ENCODE measurements around the gene LSM3.

The LSM3 gene

DNA sequence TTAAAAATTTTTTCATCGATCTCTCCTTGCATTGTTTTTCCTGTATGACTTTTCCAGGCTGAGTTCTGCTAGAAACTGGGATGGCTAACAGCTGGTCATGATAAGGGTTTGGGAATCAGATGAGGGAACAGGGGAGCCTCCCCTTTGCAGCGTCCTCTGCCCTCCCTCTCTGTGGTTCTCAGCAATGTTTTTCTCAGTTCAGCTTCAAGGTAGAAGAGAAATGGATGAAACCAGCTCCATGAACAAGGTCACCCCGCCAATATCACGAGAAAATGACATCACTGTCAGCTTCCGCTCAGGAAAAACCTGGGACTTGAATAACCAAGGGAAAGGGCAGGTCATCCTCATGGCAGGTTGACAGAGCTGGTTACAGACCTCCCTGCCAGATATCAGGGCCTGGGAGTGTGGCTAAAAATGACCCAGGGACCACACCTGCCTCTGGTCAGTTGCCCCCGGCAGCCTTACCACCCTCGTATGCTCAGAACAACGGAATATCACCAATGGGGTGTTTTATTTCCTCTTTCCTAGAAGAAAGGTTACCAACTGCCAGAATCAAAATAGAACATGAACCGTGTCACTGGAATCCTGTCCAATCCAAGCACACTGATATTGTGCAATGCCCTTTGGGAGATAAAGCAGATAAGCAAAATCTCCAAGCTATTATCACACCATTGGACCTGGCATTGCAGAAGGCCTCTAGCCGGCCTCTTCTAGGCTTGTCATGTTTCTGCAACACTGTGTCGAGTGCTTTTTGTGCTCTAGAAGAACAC lies 26.1 kb downstream of the LSM3 start:
- Histone ChIP-seq H3K27me3 (ENCODE audit: control insufficient read depth in 1 of 2, insufficient read depth in 2 of 2, low read length in 2 of 2) (no peaks in the 10 kb centered on the region), H3K4me3 (ENCODE audit: low read depth in 1 of 2, low read length in 2 of 2) (no peak overlapping the region), H3K4me1 (ENCODE audit: control insufficient read depth in 1 of 2, insufficient read depth in 2 of 2, low read length in 2 of 2) (peaks cover 60% of the 10 kb centered on the region in 2 donors), H3K27ac (ENCODE audit: low read depth, low read length) (peak overlapping the region; percentile 5), H3K9ac (ENCODE audit: low read depth in 1 of 2, low read length in 2 of 2) (peak overlapping the region in 1 of 2 donors; percentile 12), H3K9me3 (ENCODE audit: control insufficient read depth in 1 of 2, low read length in 2 of 2) (no peaks in the 10 kb centered on the region), H3K36me3 (ENCODE audit: control insufficient read depth in 1 of 2, insufficient read depth in 2 of 2, low read length in 2 of 2) (peaks cover under 1 to 3% of the 10 kb centered on the region in 2 donors)

- no peaks in the 10 kb centered on the region for H3K27me3 ChIP-seq (ENCODE audit: control insufficient read depth in 1 of 2, insufficient read depth in 2 of 2, low read length in 2 of 2)
- H3K27ac ChIP-seq (ENCODE audit: low read depth, low read length), result no peak overlapping the region
Measured at GRCh38 chr3:14206548-14207177, 28.0 kb downstream of the LSM3 start.

DNA sequence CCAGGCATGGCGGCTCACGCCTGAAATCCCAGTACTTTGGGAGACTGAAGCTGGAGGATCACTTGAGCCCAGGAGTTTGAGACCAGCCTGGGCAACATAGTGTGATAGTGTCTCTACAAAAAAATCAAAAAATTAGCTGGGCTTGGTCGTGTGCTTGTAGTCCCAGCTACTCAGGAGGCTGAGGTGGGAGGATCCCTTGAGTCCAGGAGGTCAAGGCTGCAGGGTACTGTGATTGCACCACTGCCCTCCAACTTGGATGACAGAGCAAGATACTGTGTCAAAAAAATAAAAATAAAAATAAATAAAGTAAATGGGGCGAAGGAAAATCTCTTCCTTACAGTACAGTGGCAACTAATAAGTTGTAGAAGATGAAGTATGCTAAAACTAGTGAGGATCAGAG lies 29.6 kb downstream of the LSM3 start:
- peaks cover 63 to 64% of the 10 kb centered on the region in 2 donors for H3K4me1 ChIP-seq (ENCODE audit: control insufficient read depth in 1 of 2, insufficient read depth in 2 of 2, low read length in 2 of 2)
- no peaks in the 10 kb centered on the region for H3K9me3 ChIP-seq (ENCODE audit: control insufficient read depth in 1 of 2, low read length in 2 of 2)
- no peaks in the 10 kb centered on the region for H3K27me3 ChIP-seq (ENCODE audit: control insufficient read depth in 1 of 2, insufficient read depth in 2 of 2, low read length in 2 of 2)
- no peak overlapping the region for H3K9ac ChIP-seq (ENCODE audit: low read depth in 1 of 2, low read length in 2 of 2)
- no peaks in the 10 kb centered on the region for H3K36me3 ChIP-seq (ENCODE audit: control insufficient read depth in 1 of 2, insufficient read depth in 2 of 2, low read length in 2 of 2)
- H3K27ac ChIP-seq (ENCODE audit: low read depth, low read length), result peak overlapping the region; percentile 23
- H3K4me3 ChIP-seq (ENCODE audit: low read depth in 1 of 2, low read length in 2 of 2), result no peak overlapping the region

More at GRCh38 chr3:14206548-14207177, 28.0 kb downstream of the LSM3 start:
- Histone ChIP-seq H3K36me3 (ENCODE audit: control insufficient read depth in 1 of 2, insufficient read depth in 2 of 2, low read length in 2 of 2) (no peaks in the 10 kb centered on the region), H3K4me3 (ENCODE audit: low read depth in 1 of 2, low read length in 2 of 2) (no peak overlapping the region), H3K9me3 (ENCODE audit: control insufficient read depth in 1 of 2, low read length in 2 of 2) (no peaks in the 10 kb centered on the region), H3K9ac (ENCODE audit: low read depth in 1 of 2, low read length in 2 of 2) (no peak overlapping the region), H3K4me1 (ENCODE audit: control insufficient read depth in 1 of 2, insufficient read depth in 2 of 2, low read length in 2 of 2) (peaks cover 71 to 74% of the 10 kb centered on the region in 2 donors)

DNA sequence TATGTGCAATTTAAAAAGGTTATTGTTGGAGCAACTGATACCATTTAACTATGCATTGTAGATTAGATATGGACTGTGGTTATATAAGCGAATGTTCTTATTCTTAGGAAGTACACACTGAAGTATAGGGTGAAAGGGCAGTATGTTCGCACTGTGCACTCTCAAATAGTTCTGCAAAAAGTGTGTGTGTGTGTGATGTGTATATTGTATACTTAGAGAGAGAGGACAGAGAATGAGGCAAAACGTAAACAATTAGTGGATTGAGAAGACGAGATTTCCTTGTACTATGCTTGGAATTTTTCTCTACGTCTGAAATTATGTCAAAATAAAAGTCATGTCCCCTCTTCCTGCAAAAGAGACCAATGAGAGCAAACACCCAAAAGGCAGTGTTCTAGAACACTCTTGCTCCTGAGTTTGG lies 30.4 kb downstream of the LSM3 start:
- peak overlapping the region; percentile 47 for H3K27ac ChIP-seq (ENCODE audit: low read depth, low read length)
- no peaks in the 10 kb centered on the region for H3K36me3 ChIP-seq (ENCODE audit: control insufficient read depth in 1 of 2, insufficient read depth in 2 of 2, low read length in 2 of 2)
- H3K4me3 ChIP-seq (ENCODE audit: low read depth in 1 of 2, low read length in 2 of 2), result no peak overlapping the region
- no peaks in the 10 kb centered on the region for H3K27me3 ChIP-seq (ENCODE audit: control insufficient read depth in 1 of 2, insufficient read depth in 2 of 2, low read length in 2 of 2)
- peaks cover 56 to 60% of the 10 kb centered on the region in 2 donors for H3K4me1 ChIP-seq (ENCODE audit: control insufficient read depth in 1 of 2, insufficient read depth in 2 of 2, low read length in 2 of 2)
- no peaks in the 10 kb centered on the region for H3K9me3 ChIP-seq (ENCODE audit: control insufficient read depth in 1 of 2, low read length in 2 of 2)
- peak overlapping the region; percentile 5 to 28 for H3K9ac ChIP-seq (ENCODE audit: low read depth in 1 of 2, low read length in 2 of 2)

GRCh38 chr3:14209581-14210289 lies 31.1 kb downstream of the LSM3 start:
- Histone ChIP-seq H3K9me3 (ENCODE audit: control insufficient read depth in 1 of 2, low read length in 2 of 2) (no peaks in the 10 kb centered on the region), H3K9ac (ENCODE audit: low read depth in 1 of 2, low read length in 2 of 2) (peak overlapping the region in 1 of 2 donors; percentile 5), H3K36me3 (ENCODE audit: control insufficient read depth in 1 of 2, insufficient read depth in 2 of 2, low read length in 2 of 2) (no peaks in the 10 kb centered on the region), H3K4me1 (ENCODE audit: control insufficient read depth in 1 of 2, insufficient read depth in 2 of 2, low read length in 2 of 2) (peaks cover 48 to 60% of the 10 kb centered on the region in 2 donors), H3K27me3 (ENCODE audit: control insufficient read depth in 1 of 2, insufficient read depth in 2 of 2, low read length in 2 of 2) (no peaks in the 10 kb centered on the region), H3K27ac (ENCODE audit: low read depth, low read length) (peak overlapping the region; percentile 47), H3K4me3 (ENCODE audit: low read depth in 1 of 2, low read length in 2 of 2) (no peak overlapping the region)

DNA sequence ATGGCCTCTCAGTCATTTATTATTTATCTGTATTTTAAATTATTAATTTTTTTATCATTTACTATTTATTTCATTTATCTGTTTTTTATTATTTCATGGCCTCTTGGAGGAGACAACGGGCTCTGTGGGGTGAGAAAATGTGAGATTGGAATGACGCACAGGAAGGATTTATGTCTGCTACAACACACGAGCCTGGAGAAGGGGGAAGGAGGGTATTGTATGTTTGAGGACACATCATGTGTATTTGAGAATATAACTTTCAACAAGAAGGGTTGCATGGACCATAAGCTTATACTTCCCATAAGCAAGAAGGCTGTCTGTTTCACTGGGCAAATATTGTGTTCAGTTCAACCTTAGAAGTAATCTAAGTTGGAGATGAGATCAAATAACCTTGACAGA lies 31.7 kb downstream of the LSM3 start:
- Histone ChIP-seq H3K4me1 (ENCODE audit: control insufficient read depth in 1 of 2, insufficient read depth in 2 of 2, low read length in 2 of 2) (peaks cover 49 to 61% of the 10 kb centered on the region in 2 donors), H3K27me3 (ENCODE audit: control insufficient read depth in 1 of 2, insufficient read depth in 2 of 2, low read length in 2 of 2) (no peaks in the 10 kb centered on the region), H3K9me3 (ENCODE audit: control insufficient read depth in 1 of 2, low read length in 2 of 2) (no peaks in the 10 kb centered on the region), H3K9ac (ENCODE audit: low read depth in 1 of 2, low read length in 2 of 2) (peak overlapping the region in 1 of 2 donors; percentile 5), H3K4me3 (ENCODE audit: low read depth in 1 of 2, low read length in 2 of 2) (no peak overlapping the region), H3K36me3 (ENCODE audit: control insufficient read depth in 1 of 2, insufficient read depth in 2 of 2, low read length in 2 of 2) (no peaks in the 10 kb centered on the region), H3K27ac (ENCODE audit: low read depth, low read length) (no peak overlapping the region)

GRCh38 chr3:14210843-14211594 lies 32.4 kb downstream of the LSM3 start:
- Histone ChIP-seq H3K36me3 (ENCODE audit: control insufficient read depth in 1 of 2, insufficient read depth in 2 of 2, low read length in 2 of 2) (no peaks in the 10 kb centered on the region), H3K9me3 (ENCODE audit: control insufficient read depth in 1 of 2, low read length in 2 of 2) (no peaks in the 10 kb centered on the region), H3K4me3 (ENCODE audit: low read depth in 1 of 2, low read length in 2 of 2) (no peak overlapping the region), H3K27ac (ENCODE audit: low read depth, low read length) (no peak overlapping the region), H3K27me3 (ENCODE audit: control insufficient read depth in 1 of 2, insufficient read depth in 2 of 2, low read length in 2 of 2) (no peaks in the 10 kb centered on the region), H3K4me1 (ENCODE audit: control insufficient read depth in 1 of 2, insufficient read depth in 2 of 2, low read length in 2 of 2) (peaks cover 54 to 67% of the 10 kb centered on the region in 2 donors), H3K9ac (ENCODE audit: low read depth in 1 of 2, low read length in 2 of 2) (no peak overlapping the region)

DNA sequence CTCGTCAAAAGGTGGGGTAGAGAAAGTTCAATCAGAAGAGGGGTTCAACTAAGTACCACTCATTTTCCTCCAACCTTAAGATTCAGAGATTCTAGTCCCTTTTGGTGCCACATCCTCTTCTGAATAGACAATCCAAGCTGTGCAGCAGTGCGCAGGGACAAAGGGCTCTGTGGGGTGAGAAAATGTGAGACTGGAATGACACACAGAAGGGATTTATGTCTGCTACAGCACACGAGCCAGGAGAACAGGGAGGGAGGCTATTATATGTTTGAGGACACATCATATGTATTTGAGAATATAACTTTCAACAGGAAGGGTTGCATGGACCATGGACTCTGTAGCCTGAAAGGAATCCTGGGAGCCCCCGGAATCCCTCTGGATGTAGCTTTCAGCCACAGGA lies 33.0 kb downstream of the LSM3 start:
- Histone ChIP-seq H3K27ac (ENCODE audit: low read depth, low read length) (no peak overlapping the region), H3K36me3 (ENCODE audit: control insufficient read depth in 1 of 2, insufficient read depth in 2 of 2, low read length in 2 of 2) (no peaks in the 10 kb centered on the region), H3K4me3 (ENCODE audit: low read depth in 1 of 2, low read length in 2 of 2) (no peak overlapping the region), H3K9ac (ENCODE audit: low read depth in 1 of 2, low read length in 2 of 2) (no peak overlapping the region), H3K9me3 (ENCODE audit: control insufficient read depth in 1 of 2, low read length in 2 of 2) (no peaks in the 10 kb centered on the region), H3K4me1 (ENCODE audit: control insufficient read depth in 1 of 2, insufficient read depth in 2 of 2, low read length in 2 of 2) (peaks cover 54 to 69% of the 10 kb centered on the region in 2 donors), H3K27me3 (ENCODE audit: control insufficient read depth in 1 of 2, insufficient read depth in 2 of 2, low read length in 2 of 2) (no peaks in the 10 kb centered on the region)

DNA sequence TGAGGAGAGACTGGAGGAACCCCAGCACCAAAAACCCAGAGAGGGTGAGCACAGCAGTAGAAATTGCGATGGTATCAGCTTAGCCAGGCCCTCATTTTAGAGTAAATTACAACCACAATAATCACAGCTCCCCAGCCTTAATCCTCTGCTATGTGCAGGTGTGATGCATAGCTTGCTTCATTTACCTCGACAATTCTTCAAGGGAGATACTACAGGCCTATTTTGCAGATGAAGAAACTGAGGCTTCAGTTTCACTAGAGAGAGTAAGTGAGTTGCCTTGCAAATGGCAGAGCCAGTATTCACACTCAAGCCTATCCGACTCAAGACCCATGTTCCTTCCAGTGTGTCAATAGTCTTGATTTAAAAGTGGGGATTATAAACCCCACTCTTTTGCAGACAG lies 33.4 kb downstream of the LSM3 start:
- Histone ChIP-seq H3K9me3 (ENCODE audit: control insufficient read depth in 1 of 2, low read length in 2 of 2) (no peaks in the 10 kb centered on the region), H3K27ac (ENCODE audit: low read depth, low read length) (no peak overlapping the region), H3K27me3 (ENCODE audit: control insufficient read depth in 1 of 2, insufficient read depth in 2 of 2, low read length in 2 of 2) (no peaks in the 10 kb centered on the region), H3K4me3 (ENCODE audit: low read depth in 1 of 2, low read length in 2 of 2) (no peak overlapping the region), H3K36me3 (ENCODE audit: control insufficient read depth in 1 of 2, insufficient read depth in 2 of 2, low read length in 2 of 2) (no peaks in the 10 kb centered on the region), H3K9ac (ENCODE audit: low read depth in 1 of 2, low read length in 2 of 2) (no peak overlapping the region), H3K4me1 (ENCODE audit: control insufficient read depth in 1 of 2, insufficient read depth in 2 of 2, low read length in 2 of 2) (peaks cover 54 to 69% of the 10 kb centered on the region in 2 donors)
